Fibroblast of gingiva (primary cell): ENCODE results near the gene SVEP1.
A peak's percentile ranks its signal among the peaks of the same experiment; 100 is the strongest.

ENCODE experiments used
- DNase-seq: peaks from one replicate; pipeline ENCODE4 v3.0.0-alpha.2; 2011; ENCODE audit warnings: low read depth

SVEP1 gene

GRCh38 chr9:110521206-110521605, 58.3 kb downstream of the SVEP1 start:
- no peak for DNase-seq

DNA sequence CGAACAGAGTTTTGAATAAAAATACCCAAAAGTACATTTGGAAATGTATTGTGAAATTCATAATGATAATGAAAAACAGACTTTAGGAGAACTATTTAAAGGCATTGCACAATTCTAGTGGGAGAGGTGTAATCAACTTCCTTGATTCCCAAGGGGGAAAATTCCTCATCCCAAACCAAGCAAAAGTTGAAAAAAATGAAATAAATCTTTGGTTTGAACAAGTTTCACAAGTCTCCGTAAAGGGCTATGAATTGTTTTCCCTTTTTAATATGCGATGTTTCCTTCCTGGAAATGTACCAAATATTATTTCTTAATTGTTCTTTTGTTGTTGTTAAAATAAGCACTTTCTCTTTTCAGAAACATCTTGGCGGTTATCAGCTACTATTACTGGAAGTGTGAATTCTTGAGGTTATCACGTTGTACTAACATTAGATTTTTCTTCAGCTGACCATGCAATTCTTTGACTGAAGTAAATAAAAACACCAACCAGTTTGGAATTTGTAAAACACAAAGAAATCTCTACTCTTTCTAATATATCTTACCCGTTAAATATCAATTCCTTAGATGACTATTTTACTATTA, 59.3 kb downstream of the SVEP1 start:
- DNase-seq, result peak; percentile 97

- no peak for DNase-seq
These were observed 62.1 kb downstream of the SVEP1 start for GRCh38 chr9:110517483-110517882.

DNA sequence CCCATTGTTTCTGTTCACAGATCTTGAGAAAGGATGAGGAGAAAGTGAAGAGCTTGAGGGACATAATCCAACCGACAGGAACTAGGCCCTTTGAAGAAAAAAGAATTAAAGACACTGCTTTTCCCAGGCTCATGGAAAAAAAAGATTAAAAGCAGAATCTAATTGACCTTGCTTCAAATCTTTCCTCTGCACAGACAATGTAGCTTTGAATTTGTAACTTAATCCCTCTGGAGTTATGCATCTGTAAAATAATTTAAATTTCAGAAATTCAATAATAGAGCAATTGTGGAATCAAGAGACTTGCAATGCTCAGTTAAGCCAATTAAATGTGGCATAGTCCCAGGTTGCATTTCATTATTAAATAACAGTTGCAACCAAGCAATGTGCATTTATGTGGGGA, 64.6 kb downstream of the SVEP1 start:
- DNase-seq, result no peak

DNA sequence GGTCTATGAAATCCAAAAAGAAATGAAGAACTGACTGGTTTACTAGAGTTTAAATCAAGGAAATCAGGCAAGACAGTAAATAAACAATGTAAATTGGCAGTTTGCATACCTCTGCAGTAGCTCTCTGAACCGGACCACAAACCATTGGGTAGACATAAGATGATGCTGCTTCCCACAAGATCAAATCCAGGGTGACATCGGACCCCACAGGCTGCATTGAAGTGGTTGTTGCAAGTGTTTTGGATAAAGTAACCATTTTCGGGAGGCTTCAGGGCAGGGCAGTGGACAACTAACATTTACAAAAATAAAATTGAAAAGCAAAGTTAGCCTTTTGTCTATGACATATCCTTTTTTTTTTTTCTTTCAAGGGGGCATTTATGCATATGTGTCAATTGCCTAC, 66.7 kb downstream of the SVEP1 start:
- DNase-seq, result no peak

DNA sequence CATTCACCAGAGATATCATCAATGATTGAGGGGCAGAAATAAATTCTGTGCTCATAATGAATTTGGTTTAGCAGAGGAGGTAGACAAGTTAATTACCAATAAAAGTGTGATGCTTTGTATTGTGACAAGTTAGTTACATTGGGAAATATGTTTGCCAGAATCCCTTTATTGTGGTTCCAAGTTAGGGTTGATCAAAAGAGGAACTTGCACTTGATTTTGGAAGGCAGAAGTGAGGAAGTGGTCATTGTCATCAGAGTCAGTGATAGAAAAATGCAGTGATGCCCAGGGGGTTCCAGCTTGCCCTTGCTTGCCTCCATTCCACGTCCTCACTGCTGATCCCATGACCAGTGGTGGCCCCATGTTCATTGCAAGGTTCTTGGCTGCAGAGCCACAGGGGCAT, 69.7 kb downstream of the SVEP1 start:
- DNase-seq, result no peak

DNA sequence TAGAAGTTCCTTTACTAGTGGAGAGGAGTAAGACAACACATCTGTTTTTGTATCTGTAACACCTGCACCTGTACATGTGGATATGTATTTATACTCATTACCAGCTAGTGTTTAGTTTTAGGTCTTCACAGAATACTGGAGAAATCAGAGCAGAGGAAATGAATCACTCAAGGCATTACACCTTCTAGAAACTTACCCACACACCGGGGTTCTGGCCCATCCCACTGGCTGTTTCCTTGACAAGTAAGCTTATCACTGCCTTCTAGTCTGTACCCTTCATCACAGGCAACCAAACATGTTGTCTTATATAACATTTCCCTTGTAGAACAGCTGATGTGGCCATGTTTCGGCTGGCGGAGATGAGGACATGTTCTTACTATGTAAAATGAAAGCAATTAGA, 76.7 kb downstream of the SVEP1 start:
- DNase-seq, result no peak

DNA sequence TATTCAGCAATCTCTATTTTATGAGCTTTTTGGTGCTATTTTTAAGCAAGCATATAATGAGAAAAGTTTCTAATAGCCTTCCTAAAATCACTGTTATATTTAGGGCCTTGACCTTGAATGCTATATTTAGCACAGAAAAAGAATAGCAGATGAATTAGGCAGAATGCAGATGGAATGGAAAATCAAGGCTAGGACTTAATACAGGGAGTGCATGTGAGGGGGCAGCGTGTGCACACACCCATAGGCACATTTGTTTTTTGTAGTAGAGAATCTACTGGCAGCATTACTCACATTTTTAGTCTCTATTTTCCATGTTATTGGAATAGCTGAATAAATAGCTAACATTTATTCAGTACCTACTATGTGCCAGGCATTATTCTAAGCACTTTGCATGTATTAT, 79.9 kb downstream of the SVEP1 start:
- DNase-seq, result no peak

DNA sequence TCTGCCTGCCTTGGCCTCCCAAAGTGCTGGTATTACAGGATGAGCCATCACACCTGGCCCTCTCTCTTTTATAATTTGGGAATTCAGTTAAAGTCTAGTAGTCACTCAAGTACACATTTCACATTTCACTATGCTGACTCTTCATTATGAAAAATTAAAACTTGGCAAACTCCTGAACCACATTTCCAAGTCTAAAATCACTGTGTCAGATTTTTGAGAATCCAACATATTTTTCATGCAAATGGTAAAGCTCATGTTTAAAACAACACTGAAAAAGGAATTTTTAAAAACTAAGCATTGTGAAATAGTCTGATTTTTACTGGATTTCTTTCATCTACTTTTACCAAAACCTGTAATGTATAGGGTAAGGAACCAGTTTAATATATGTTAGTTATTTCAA, 92.3 kb downstream of the SVEP1 start:
- no peak for DNase-seq

DNA sequence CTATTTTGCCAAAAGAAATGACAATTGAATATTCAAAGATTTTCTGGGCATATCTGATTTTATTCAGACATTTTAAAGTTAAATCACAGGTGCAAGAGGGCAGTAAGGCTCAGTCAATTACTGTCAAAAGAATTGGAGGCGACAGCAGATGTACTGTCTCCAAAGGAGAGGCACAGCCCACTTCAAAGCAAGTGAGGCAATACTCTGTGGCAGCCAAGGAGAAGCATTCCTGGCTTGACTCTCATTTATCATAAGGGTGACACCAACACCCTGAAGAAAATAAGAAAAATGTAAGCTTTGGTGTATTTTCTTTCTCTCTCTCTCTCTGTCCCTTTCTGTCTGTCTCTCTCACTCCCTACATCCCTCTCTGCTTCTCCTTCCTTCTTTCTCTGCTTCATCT, 93.3 kb downstream of the SVEP1 start:
- no peak for DNase-seq

GRCh38 chr9:110479481-110479880, 100.1 kb downstream of the SVEP1 start:
- DNase-seq, result no peak

DNA sequence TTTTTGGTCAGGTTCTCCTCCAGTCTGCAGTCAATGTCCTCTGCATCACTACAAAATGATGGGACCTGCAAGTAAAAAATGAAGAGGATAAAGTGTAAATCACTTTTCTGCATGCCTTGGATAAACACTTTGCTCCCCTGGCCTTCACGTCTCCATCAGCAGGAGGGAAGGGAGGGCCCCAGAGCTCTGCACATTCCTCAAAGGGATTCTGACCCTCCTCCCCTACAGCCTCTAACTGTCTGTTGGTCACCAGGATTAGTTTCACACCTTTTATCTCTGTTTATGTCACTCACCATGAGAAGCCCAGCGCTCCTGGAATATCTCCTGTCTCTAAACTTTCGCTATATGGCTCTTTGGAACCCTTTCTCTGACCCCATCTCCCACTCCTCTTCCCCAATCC, 103.3 kb downstream of the SVEP1 start:
- no peak for DNase-seq

DNA sequence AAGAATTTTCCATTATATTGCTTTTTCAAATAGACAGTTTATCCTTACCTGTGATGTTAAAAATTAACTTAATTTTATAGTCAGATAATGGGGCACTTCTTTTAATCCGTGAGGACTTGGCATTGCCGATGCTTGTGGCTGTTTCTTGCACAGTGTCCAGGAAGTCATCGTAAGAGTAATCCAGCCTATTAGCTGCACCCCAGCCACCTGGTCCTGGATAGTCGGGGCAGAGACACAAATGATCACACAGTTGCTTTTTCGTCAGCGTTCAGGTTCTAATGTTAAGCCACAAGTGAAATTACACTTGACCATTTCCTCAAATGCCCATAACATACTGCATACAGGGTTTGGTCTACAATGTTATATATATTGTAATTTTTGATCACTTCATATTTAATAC, 107.4 kb downstream of the SVEP1 start:
- no peak for DNase-seq

- DNase-seq, result no peak
These were observed 110.6 kb downstream of the SVEP1 start for GRCh38 chr9:110468950-110469349.

- no peak for DNase-seq
These were observed 114.4 kb downstream of the SVEP1 start for GRCh38 chr9:110465190-110465589.

DNA sequence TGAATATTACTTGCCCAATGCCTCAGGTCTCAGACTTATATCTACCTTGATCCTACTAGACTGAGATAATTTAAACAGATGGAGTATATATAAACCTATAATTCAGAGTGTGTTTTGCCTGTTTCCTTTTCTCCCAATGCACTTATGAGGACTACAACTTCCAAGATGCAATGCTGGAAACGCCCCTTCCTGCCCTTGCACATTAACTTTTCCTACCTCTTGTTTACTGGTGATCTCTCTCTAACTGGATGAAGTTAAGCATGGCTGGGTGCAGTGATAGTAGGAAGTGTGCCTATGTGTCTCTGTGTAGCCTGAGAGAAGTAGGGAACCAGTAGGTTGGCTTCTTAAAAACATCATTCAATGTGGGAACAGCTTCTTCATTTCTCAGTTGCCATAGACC, 115.2 kb downstream of the SVEP1 start:
- no peak for DNase-seq

DNA sequence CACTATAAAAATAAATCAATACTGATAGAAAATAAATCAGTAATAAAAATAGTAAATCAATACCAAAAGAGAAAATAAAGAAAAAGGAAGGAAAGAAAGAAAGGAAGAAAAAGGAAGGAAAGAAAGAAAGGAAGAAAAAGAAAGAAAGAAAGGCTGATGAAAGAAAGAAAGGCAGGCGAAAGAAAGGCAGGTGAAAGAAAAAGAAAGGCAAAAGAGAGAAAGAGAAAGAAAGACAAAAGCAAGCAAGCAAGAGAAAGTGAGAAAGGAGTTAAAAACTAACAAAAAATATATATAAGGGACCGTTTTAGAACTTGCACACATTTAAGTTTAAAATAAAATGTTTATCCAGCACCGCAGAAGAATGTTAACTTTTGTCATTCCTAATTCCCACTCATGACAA, 116.0 kb downstream of the SVEP1 start:
- no peak for DNase-seq

- DNase-seq, result no peak
These were observed 122.3 kb downstream of the SVEP1 start for GRCh38 chr9:110457245-110457644.

DNA sequence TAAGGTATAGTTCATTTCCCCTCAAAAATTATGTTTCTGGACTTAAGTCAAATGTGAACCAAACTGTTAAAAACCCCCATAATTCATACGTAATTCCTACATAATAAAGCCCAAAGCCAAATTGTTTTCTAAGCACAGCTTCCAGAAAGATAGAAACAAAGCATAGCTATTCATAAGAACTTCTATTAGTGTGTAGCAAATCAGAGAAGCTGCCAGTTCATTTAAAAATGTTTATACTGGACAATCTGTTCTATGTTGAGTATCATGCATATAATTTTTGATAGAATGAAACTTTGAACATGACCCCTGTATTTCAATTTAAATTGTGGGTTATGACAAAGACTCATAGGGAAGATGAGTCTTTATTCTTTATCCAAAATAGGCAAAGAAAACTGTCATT, 122.9 kb downstream of the SVEP1 start:
- DNase-seq, result no peak

DNA sequence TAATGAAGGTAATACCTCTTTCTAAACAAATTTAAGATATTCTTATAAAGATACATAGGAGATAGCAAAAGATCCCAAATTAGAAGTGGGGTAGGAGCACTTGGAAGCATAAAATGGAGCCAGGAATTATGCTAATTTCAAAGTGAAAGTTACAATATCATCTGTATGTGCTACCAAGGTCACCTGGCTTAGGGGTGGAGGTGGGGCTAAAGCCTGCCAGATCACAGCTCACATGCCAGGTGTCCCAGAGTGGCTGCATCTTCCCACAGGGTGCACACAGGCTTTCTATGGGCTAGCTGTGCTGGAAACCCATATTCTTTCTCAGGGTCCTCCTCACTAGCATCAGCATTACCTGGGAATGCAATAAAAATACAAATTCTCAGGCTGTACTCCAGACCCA, 123.7 kb downstream of the SVEP1 start:
- DNase-seq, result no peak

DNA sequence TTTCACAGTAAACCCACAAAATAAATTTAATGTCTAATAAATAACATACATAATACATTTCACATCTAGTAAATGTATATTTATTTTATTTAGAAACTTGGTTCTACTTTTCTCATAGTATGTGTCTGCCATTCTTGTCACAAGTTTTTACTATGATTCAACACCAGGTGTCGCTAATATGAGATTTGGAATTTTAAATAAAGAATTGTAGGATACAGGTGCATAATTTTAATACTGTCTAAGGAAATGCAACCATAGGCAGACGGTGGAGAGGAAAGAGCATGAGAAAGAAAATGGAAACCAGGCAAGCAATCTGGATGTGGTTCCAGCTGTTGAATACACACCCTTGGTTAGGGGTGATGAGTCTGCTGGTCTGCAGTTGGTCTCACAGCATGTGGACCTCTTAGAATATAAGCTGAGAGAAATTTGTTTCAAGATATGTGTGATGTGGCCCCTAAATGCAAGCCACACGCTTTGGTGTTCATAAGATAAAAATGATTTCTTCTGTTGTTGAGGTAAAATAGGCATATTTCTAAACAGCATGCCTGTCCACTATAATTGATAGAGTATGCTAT, 127.2 kb downstream of the SVEP1 start:
- no peak for DNase-seq

DNA sequence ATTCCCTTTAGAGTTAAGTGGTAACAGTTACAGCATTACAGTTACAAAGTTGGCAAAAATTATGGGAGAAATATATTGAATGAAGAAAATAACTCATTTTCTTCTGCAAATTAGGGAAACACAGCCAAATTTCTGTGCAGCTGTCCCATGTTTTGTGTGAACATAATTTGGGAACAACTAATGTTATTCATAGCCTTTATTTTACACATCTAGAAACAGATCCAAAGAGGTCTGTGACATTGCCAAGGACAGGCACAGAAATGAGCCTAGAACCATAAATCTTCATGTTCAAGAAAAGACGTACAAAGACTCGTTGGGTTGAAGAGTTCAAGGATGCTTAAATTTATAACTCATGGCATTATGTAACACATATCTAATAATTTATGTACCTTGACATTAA, 127.8 kb downstream of the SVEP1 start:
- DNase-seq, result no peak

DNA sequence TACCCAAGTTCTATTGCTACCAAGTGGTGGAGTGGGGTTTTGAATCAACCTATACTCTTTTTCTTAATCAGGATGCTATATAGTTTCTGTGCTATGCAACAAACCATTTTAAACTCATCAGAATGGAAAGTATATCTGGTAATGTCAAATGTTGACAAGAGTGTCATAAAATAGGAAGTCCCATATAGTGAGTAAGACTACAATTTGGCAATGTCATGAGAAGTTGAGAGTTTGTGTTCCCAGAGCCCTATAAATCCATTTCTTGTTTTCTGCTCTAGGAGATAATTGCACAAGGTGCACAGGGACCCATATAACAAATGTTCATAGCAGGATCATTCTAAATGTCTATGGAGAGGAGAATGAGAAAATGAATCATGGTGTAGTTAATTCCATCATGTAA, 132.1 kb downstream of the SVEP1 start:
- no peak for DNase-seq

- no peak for DNase-seq
These were observed 133.4 kb downstream of the SVEP1 start for GRCh38 chr9:110446171-110446570.

GRCh38 chr9:110444911-110445310, 134.6 kb downstream of the SVEP1 start:
- peak; percentile 92 for DNase-seq
